B cell (primary cell): ENCODE measurements around the gene NEK6.

Experiments
- CTCF ChIP-seq: fragments of 200-600 bp; IDR thresholded peaks from one replicate; pipeline ENCODE4 v1.8.0; 2022; ENCODE audit warnings: antibody characterized with exemption, mild to moderate bottlenecking
- EZH2 ChIP-seq: IDR thresholded peaks from 2 replicates; pipeline ENCODE4 v1.6.1; 2012; ENCODE audit warnings: borderline replicate concordance, low read depth, mild to moderate bottlenecking, moderate library complexity, low read length; ENCODE audit not compliant: insufficient read depth, poor library complexity, severe bottlenecking

GRCh38 chr9:124215956-124216355 lies 41.8 kb upstream of the NEK6 start:
- TF ChIP-seq EZH2 (no peak), CTCF (no peak)
